A549 (cell line): ENCODE results near the gene ANKS1B. TPM values are rescaled to one million over a fixed set of nuclear protein-coding genes. Genes with fewer than 3 reads are reported as not detected.

ENCODE experiments used
- ATAC-seq, 2 experiments: fragments of 200-7000 bp in 1 of 2; fragments of >200 bp in 1 of 2; cut with Nextera tagmentation in 1 of 2; cut with Tn5 transposase in 1 of 2; 3 replicates each; pipeline versions ENCODE4 v1.8.0 to v1.9.1; 2018 to 2020; ENCODE audit warnings: mild to moderate bottlenecking in 1 of 2, moderate library complexity in 1 of 2
- CTCF ChIA-PET: fragments of 300-600 bp; sonication (Branson Sonifier 250); formaldehyde crosslinking; extraction: SDS; loops from one replicate; lab custom pipeline; 2021; ENCODE audit warnings: antibody characterized with exemption, inconsistent platforms; lab: Yijun Ruan, JAX
- POLR2A ChIA-PET: fragments of 350-600 bp; formaldehyde crosslinking; extraction: SDS; loops from one replicate; lab custom pipeline; 2021; ENCODE audit warnings: antibody characterized with exemption, inconsistent platforms; lab: Yijun Ruan, JAX
- DNase-seq, 2 experiments: peaks; one replicate each; pipeline versions ENCODE4 v3.0.0 to v3.0.0-alpha.2; 2011 to 2016; ENCODE audit warnings: low read depth in 1 of 2, low spot score in 1 of 2
- FAIRE-seq: peaks from 2 replicates; lab custom pipeline; 2011; peaks lifted over from hg19 to GRCh38; lab: Jason Lieb, UNC
- H3K27ac ChIP-seq, 2 experiments: fragments of >200 bp; sonication (Bioruptor Twin); formaldehyde crosslinking; 3 replicates each; pipeline ENCODE4 v1.5.1; 2016 to 2017
- H3K4me1 ChIP-seq: fragments of >200 bp; sonication (Bioruptor Twin); formaldehyde crosslinking; 3 replicates; pipeline ENCODE4 v1.6.1; 2016
- H3K4me2 ChIP-seq: fragments of >200 bp; sonication (Bioruptor Twin); formaldehyde crosslinking; 3 replicates; pipeline ENCODE4 v1.6.1; 2016
- H3K4me3 ChIP-seq: fragments of >200 bp; sonication (Bioruptor Twin); formaldehyde crosslinking; 3 replicates; pipeline ENCODE4 v1.5.1; 2016
- H3K9me3 ChIP-seq: fragments of >200 bp; sonication (Bioruptor Twin); formaldehyde crosslinking; 3 replicates; pipeline ENCODE4 v1.6.1; 2016
- CHD2 ChIP-seq: fragments of 150-350 bp; IDR thresholded peaks from 2 replicates; pipeline ENCODE4 v1.6.1; 2014; ENCODE audit warnings: low read length; ENCODE audit not compliant: partially characterized antibody
- CHD4 ChIP-seq: fragments of 200-600 bp; sonication (generic); IDR thresholded peaks from 2 replicates; pipeline ENCODE4 v1.6.1; 2016; ENCODE audit warnings: antibody characterized with exemption, mild to moderate bottlenecking, borderline replicate concordance
- ELK1 ChIP-seq: fragments of 150-350 bp; IDR thresholded peaks from 2 replicates; pipeline ENCODE4 v1.6.1; 2014; ENCODE audit warnings: low read depth, mild to moderate bottlenecking, low read length
- EP300 ChIP-seq, 2 experiments: fragments of >200 bp; sonication (Bioruptor Twin); formaldehyde crosslinking; IDR thresholded peaks; 2 replicates in 1 of 2; 3 replicates in 1 of 2; pipeline ENCODE4 v1.6.1; 2016 to 2017
- FOSL2 ChIP-seq, 2 experiments: fragments of 450-650 bp in 1 of 2; fragments of >200 bp in 1 of 2; sonication (Bioruptor Twin) in 1 of 2; formaldehyde crosslinking; IDR thresholded peaks; 2 replicates each; pipeline versions ENCODE4 v1.5.0 to v1.6.1; 2016 to 2020; ENCODE audit warnings: mild to moderate bottlenecking in 1 of 2, moderate library complexity in 1 of 2
- HDAC2 ChIP-seq: fragments of 200-600 bp; sonication (generic); IDR thresholded peaks from 2 replicates; pipeline ENCODE4 v1.6.1; 2016
- HEYL ChIP-seq: fragments of 250-450 bp; sonication (Bioruptor Pico); IDR thresholded peaks from 2 replicates; pipeline ENCODE4 v1.8.0; 2021; ENCODE audit warnings: mild to moderate bottlenecking, moderate library complexity
- HOXA7 ChIP-seq: fragments of 250-450 bp; sonication (Bioruptor Pico); IDR thresholded peaks from 2 replicates; pipeline ENCODE4 v1.5.0; 2020; ENCODE audit warnings: mild to moderate bottlenecking, moderate library complexity
- MAFK ChIP-seq: fragments of 450-650 bp; IDR thresholded peaks from 2 replicates; pipeline ENCODE4 v1.6.1; 2014; ENCODE audit not compliant: partially characterized antibody
- MYC ChIP-seq: IDR thresholded peaks from 2 replicates; pipeline ENCODE4 v1.6.1; 2012; ENCODE audit warnings: mild to moderate bottlenecking, inconsistent platforms, low read length, improper control_type of control experiment, borderline replicate concordance
- NFE2L2 ChIP-seq: fragments of 150-350 bp; conservative IDR thresholded peaks from 2 replicates; pipeline ENCODE4 v1.6.1; 2014; ENCODE audit warnings: low read length
- PBX3 ChIP-seq: IDR thresholded peaks from 2 replicates; pipeline ENCODE4 v1.6.1; 2012
- PHF8 ChIP-seq: fragments of 200-600 bp; sonication (generic); IDR thresholded peaks from 2 replicates; pipeline ENCODE4 v1.6.1; 2016; ENCODE audit warnings: low read depth, mild to moderate bottlenecking, antibody characterized with exemption, moderate library complexity, borderline replicate concordance
- RAD21 ChIP-seq, 2 experiments: fragments of >200 bp in 1 of 2; sonication (Bioruptor Twin) in 1 of 2; formaldehyde crosslinking in 1 of 2; IDR thresholded peaks in 1 of 2; conservative IDR thresholded peaks in 1 of 2; 2 replicates in 1 of 2; 3 replicates in 1 of 2; pipeline ENCODE4 v1.6.1; 2012 to 2018; ENCODE audit warnings: inconsistent platforms in 1 of 2
- RARB ChIP-seq: fragments of 250-450 bp; sonication (Bioruptor Pico); IDR thresholded peaks from 2 replicates; pipeline ENCODE4 v1.8.0; 2021; ENCODE audit warnings: mild to moderate bottlenecking, moderate library complexity
- RCOR1 ChIP-seq: fragments of 150-350 bp; IDR thresholded peaks from 2 replicates; pipeline ENCODE4 v1.6.1; 2014; ENCODE audit warnings: antibody characterized with exemption, low read length, low read depth
- RFX5 ChIP-seq: fragments of 450-650 bp; IDR thresholded peaks from 2 replicates; pipeline ENCODE4 v1.7.1; 2014; ENCODE audit warnings: antibody characterized with exemption, mild to moderate bottlenecking, moderate library complexity
- TFCP2L1 ChIP-seq: fragments of 250-450 bp; sonication (Bioruptor Pico); IDR thresholded peaks from 2 replicates; pipeline ENCODE4 v1.5.0; 2021; ENCODE audit warnings: mild to moderate bottlenecking
- TP53 ChIP-seq: fragments of 250-450 bp; sonication (Bioruptor Pico); IDR thresholded peaks from 2 replicates; pipeline ENCODE4 v1.5.0; 2021; ENCODE audit warnings: mild to moderate bottlenecking, moderate library complexity
- USF2 ChIP-seq: fragments of 450-650 bp; IDR thresholded peaks from 2 replicates; pipeline ENCODE4 v1.6.1; 2014; ENCODE audit warnings: antibody characterized with exemption
- ZFP36 ChIP-seq: fragments of 450-650 bp; IDR thresholded peaks from 2 replicates; pipeline ENCODE4 v1.6.1; 2014; ENCODE audit warnings: borderline replicate concordance; ENCODE audit not compliant: partially characterized antibody
- ZNF302 ChIP-seq: fragments of 250-450 bp; sonication (Bioruptor Pico); IDR thresholded peaks from 2 replicates; pipeline ENCODE4 v1.9.0; 2021; ENCODE audit warnings: inconsistent platforms, mild to moderate bottlenecking, moderate library complexity
- WGBS: methylation state at CpG from one replicate; pipeline ENCODE4 v1.1.6; 2017; ENCODE audit errors: missing lambda C conversion rate; 5-methylcytosine and 5-hydroxymethylcytosine counted together
- polyA plus RNA-seq, 4 experiments: library from polyadenylated mRNA; depleted of rRNA in 3 of 4; stranded (reverse); fragments of >200 nt; fragmentation: RNase III in 1 of 4; extraction: RNeasy Plus Mini Kit Qiagen cat#74134 plus additional on column Dnase treatment in 1 of 4; gene quantifications; 2 replicates in 3 of 4; 3 replicates in 1 of 4; pipeline ENCODE4 v1.2.3, GENCODE V29; 2011 to 2017

Gene ANKS1B
- polyA plus RNA-seq, 2 of the 4 experiments (the other 2 are of a cell fraction): 1.5 to 2.2 TPM

- CTCF ChIA-PET: no interaction called here
- no peak for TF ChIP-seq PBX3
- TF ChIP-seq ZFP36: no peak
- TF ChIP-seq FOSL2 (IDR thresholded peaks at IDR 0.05): no peak
- TF ChIP-seq FOSL2 (CRISPR knock-in tag; IDR thresholded peaks at IDR 0.05): no peak
- no peak for TF ChIP-seq RARB
- no peak for TF ChIP-seq CHD4
- TF ChIP-seq HEYL: no peak
- no peak for TF ChIP-seq ELK1
- TF ChIP-seq EP300 (IDR thresholded peaks at IDR 0.05): no peak
- TF ChIP-seq CHD2: no peak
- TF ChIP-seq HDAC2: no peak
- TF ChIP-seq ZNF302 (CRISPR knock-in tag): no peak
- TF ChIP-seq RCOR1: no peak
- no peak for TF ChIP-seq HOXA7 (CRISPR knock-in tag)
- TF ChIP-seq USF2: no peak
- TF ChIP-seq TFCP2L1: no peak
- no peak for TF ChIP-seq PHF8
- no peak for TF ChIP-seq RFX5
- TF ChIP-seq NFE2L2: no peak
- Histone ChIP-seq H3K27ac (no peak overlapping the region), H3K4me2 (no peak overlapping the region), H3K4me1 (no peaks in the 10 kb centered on the region), H3K4me3 (no peak overlapping the region), H3K9me3 (peaks cover 24% of the 10 kb centered on the region)
- FAIRE-seq: no peak
- POLR2A ChIA-PET: no interaction called here
- DNase-seq: no peak
- ATAC-seq: no peak
These were observed 364.6 kb downstream of the ANKS1B start for GRCh38 chr12:99620159-99620479.

- H3K27ac ChIP-seq: no peak overlapping the region
- peak; percentile 12 to 58; a peak in 2 of 5 replicates for TF ChIP-seq RAD21 (conservative IDR thresholded peaks at IDR 0.05 in 1 of 2, IDR thresholded peaks at IDR 0.05 in 1 of 2)
- TF ChIP-seq MAFK: no peak
- FAIRE-seq (no peak), ATAC-seq (peak in 1 of 2 experiments; percentile 75; a peak in 3 of 6 replicates), DNase-seq (peak in 1 of 2 experiments; percentile 31)
- no peak overlapping the region for H3K4me2 ChIP-seq
- peaks cover 24% of the 10 kb centered on the region for H3K9me3 ChIP-seq
- 37% methylated on average over 7 of the region's 7 CpGs for WGBS
- H3K4me1 ChIP-seq: no peaks in the 10 kb centered on the region
- POLR2A ChIA-PET: no interaction called here
- CTCF ChIA-PET: no interaction called here
- no peak overlapping the region for H3K4me3 ChIP-seq
These were observed 365.2 kb downstream of the ANKS1B start for GRCh38 chr12:99619389-99620158.

- no peak for FAIRE-seq
- 19% methylated on average over 4 of the region's 4 CpGs for WGBS
- Histone ChIP-seq H3K4me1 (no peaks in the 10 kb centered on the region), H3K27ac (no peak overlapping the region), H3K4me3 (no peak overlapping the region), H3K4me2 (no peak overlapping the region), H3K9me3 (peaks cover 24% of the 10 kb centered on the region)
- no peak for ATAC-seq
- DNase-seq: no peak
- ChIA-PET POLR2A (no interaction called here), CTCF (no interaction called here)
- TF ChIP-seq TP53 (CRISPR knock-in tag): no peak
- TF ChIP-seq MYC: no peak
- TF ChIP-seq PHF8: no peak
- no peak for TF ChIP-seq HEYL
- TF ChIP-seq, all 56 proteins: peak for 0
These were observed 366.1 kb downstream of the ANKS1B start for GRCh38 chr12:99618657-99619056.
